Stomach smooth muscle (tissue), 2 donors: ENCODE results near the gene NTF4.
"Not testable (repeated sequence)": the region's sequence is repeated elsewhere in the genome, so short reads cannot be mapped to it uniquely, and the experiment has no call there.

Experiments
- H3K27ac ChIP-seq: one replicate; pipeline ENCODE4 v1.7.0; 2013; ENCODE audit warnings: mild to moderate bottlenecking, low read length, inconsistent platforms
- H3K27me3 ChIP-seq, 2 donors: one replicate each; pipeline ENCODE4 v1.7.0; 2013; ENCODE audit warnings: low read length in 2 of 2; ENCODE audit not compliant: insufficient read depth in 2 of 2, control insufficient read depth in 1 of 2
- H3K36me3 ChIP-seq, 2 donors: one replicate each; pipeline ENCODE4 v1.7.0; 2013; ENCODE audit warnings: low read length in 2 of 2; ENCODE audit not compliant: control insufficient read depth in 2 of 2, insufficient read depth in 2 of 2
- H3K4me1 ChIP-seq: one replicate; pipeline ENCODE4 v1.7.0; 2013; ENCODE audit warnings: low read length; ENCODE audit not compliant: control insufficient read depth, insufficient read depth
- H3K4me3 ChIP-seq, 2 donors: one replicate each; pipeline ENCODE4 v1.7.0; 2013; ENCODE audit warnings: low read length in 2 of 2
- H3K9ac ChIP-seq, 2 donors: one replicate each; pipeline ENCODE4 v1.7.0; 2013; ENCODE audit warnings: low read length in 2 of 2, mild to moderate bottlenecking in 1 of 2
- H3K9me3 ChIP-seq, 2 donors: one replicate each; pipeline ENCODE4 v1.7.0; 2013; ENCODE audit warnings: low read length in 2 of 2; ENCODE audit not compliant: control insufficient read depth in 2 of 2
- donor health status: healthy.
- donor health status: Pancreatic carcinoma.

The NTF4 gene

GRCh38 chr19:49085020-49085867 lies 20.6 kb upstream of the NTF4 start, which contains the start of gene SNRNP70:
Gene SNRNP70 (plus strand): TSS chr19:49085451. CDS start chr19:49086415, 964 bp downstream.
- Histone ChIP-seq H3K27me3 (no peaks in the 10 kb centered on the region), H3K9ac (peak within 1 kb of the TSS; percentile 95 to 96), H3K4me1 (peaks cover 24% of the 10 kb centered on the region), H3K9me3 (no peaks in the 10 kb centered on the region), H3K27ac (peak within 1 kb of the TSS; percentile 76), H3K36me3 (peaks cover 10 to 13% of the 10 kb centered on the region in 2 donors), H3K4me3 (peak within 1 kb of the TSS; percentile 92 to 99)

DNA sequence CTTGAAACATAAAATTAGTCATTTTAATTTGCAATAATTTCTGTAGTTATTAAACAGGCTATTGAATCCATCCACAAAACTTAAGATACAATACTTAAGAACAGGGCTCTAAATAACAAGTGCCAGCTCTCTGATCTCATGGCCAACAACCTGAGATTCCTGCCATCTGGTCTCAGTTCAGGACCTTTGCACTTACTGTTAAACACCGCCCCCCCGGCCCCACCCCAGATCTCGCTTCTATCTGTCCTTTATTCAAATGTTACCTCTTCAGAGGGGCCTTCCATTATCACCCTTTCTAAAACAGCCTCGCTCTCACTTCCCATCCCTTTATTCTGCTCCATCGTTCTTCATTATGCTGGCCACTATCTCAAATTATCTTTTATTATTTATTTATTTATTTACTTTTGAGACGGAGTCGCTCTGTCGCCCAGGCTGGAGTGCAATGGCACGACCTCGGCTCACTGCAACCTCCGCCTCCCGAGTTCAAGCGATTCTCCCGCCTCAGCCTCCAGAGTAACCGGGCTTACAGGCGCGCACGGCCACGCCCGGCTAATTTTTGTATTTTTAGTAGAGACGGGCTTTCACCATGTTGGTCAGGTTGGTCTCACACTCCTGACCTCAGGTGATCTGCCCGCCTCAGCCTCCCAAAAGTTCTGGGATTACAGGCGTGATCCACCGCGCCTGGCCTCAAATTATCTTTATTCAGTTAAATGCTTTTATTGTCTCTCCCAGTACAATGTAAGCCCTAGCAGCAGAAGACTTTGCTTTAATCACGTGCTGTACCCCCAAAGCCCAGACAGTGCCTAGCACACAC lies 19.8 kb upstream of the NTF4 start:
- peaks cover 8 to 11% of the 10 kb centered on the region in 2 donors for H3K36me3 ChIP-seq
- H3K9me3 ChIP-seq, result no peaks in the 10 kb centered on the region
- H3K27ac ChIP-seq, result peak overlapping the region; percentile 76
- H3K4me3 ChIP-seq, result peak overlapping the region; percentile 84 to 92
- no peaks in the 10 kb centered on the region for H3K27me3 ChIP-seq
- H3K9ac ChIP-seq, result peak overlapping the region; percentile 88 to 96
- H3K4me1 ChIP-seq, result peaks cover 24% of the 10 kb centered on the region

GRCh38 chr19:49081273-49081672 lies 16.7 kb upstream of the NTF4 start:
- no peaks in the 10 kb centered on the region for H3K27me3 ChIP-seq
- no peak overlapping the region for H3K9ac ChIP-seq
- no peaks in the 10 kb centered on the region for H3K36me3 ChIP-seq
- H3K27ac ChIP-seq, result no peak overlapping the region
- H3K9me3 ChIP-seq, result no peaks in the 10 kb centered on the region
- H3K4me3 ChIP-seq, result no peak overlapping the region
- H3K4me1 ChIP-seq, result peaks cover 9% of the 10 kb centered on the region

DNA sequence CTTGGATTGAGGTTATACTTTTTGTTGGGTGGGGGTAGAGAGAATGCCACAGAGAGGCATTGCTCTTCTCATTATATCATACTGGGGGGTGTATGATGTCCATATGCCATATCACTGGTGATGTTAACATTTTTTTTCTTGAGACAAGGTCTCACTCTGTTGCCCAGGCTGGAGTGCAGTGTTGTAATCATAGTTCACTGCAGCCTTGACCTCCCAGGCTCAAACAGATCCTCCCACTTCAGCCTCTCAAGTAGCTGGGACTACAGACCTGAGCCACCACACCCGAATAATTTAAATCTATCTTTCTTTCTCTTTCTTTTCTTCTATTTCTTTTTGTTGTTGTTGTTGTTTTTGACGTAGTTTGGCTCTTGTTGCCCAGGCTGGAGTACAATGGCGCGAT lies 15.8 kb upstream of the NTF4 start:
- Histone ChIP-seq H3K27me3 (no peaks in the 10 kb centered on the region), H3K4me3 (no peak overlapping the region), H3K4me1 (peaks cover 5% of the 10 kb centered on the region), H3K36me3 (no peaks in the 10 kb centered on the region), H3K27ac (no peak overlapping the region), H3K9ac (no peak overlapping the region), H3K9me3 (no peaks in the 10 kb centered on the region)

- not testable (repeated sequence) for H3K4me3 ChIP-seq, H3K9me3 ChIP-seq, H3K27ac ChIP-seq, H3K4me1 ChIP-seq, H3K9ac ChIP-seq, H3K36me3 ChIP-seq
- peaks cover 23 to 36% of the 10 kb centered on the region in 2 donors for H3K27me3 ChIP-seq
These were observed 10.3 kb upstream of the NTF4 start for GRCh38 chr19:49074869-49075268.

GRCh38 chr19:49073514-49074378 lies 9.1 kb upstream of the NTF4 start:
- no peaks in the 10 kb centered on the region for H3K9me3 ChIP-seq
- H3K4me1 ChIP-seq, result peaks cover 3% of the 10 kb centered on the region
- H3K9ac ChIP-seq, result no peak overlapping the region
- H3K27me3 ChIP-seq, result peaks cover 30 to 44% of the 10 kb centered on the region in 2 donors
- no peaks in the 10 kb centered on the region for H3K36me3 ChIP-seq
- no peak overlapping the region for H3K27ac ChIP-seq
- no peak overlapping the region for H3K4me3 ChIP-seq

DNA sequence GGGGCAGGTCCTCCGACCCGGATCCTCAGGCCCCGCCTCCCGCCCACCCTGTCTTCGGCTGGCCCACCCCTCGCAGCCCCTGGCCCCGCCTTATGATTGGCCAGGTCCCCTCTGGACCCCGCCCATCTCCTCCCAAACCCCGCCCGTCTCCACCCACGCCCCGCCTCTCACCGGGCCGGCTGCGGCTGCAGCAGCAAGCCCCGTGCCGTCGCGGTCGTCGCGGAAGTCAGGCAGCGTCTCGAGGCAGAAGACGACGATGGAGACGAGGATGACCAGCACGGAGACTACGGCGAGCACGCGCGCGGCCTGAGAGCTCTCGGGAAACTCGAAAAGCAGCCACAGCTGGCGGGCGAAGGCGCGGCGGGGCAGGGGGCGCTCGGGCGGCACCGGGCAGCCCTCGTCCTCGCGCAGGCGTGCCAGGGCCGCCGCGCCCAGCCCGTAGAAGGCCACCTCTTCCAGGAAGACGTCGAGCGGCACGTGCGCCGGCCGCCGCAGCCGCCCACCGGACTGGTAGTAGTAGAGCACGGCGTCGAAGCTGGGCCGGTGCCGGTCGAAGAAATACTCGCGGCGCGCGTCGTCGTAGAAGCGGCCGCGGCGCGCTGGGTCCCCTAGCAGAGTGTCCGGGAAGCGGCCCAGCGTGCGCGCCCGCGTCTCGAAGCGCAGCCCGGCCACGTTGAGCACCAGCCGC lies 7.4 kb upstream of the NTF4 start:
- Histone ChIP-seq H3K27me3 (peaks cover 37 to 50% of the 10 kb centered on the region in 2 donors), H3K4me1 (peaks cover 3% of the 10 kb centered on the region), H3K9ac (no peak overlapping the region), H3K27ac (no peak overlapping the region), H3K36me3 (no peaks in the 10 kb centered on the region), H3K9me3 (no peaks in the 10 kb centered on the region), H3K4me3 (no peak overlapping the region)

- Histone ChIP-seq H3K9me3 (no peaks in the 10 kb centered on the region), H3K9ac (no peak overlapping the region), H3K27ac (no peak overlapping the region), H3K4me3 (no peak overlapping the region), H3K36me3 (no peaks in the 10 kb centered on the region), H3K27me3 (peaks cover 44 to 58% of the 10 kb centered on the region in 2 donors), H3K4me1 (peaks cover 3% of the 10 kb centered on the region)
These were observed 5.8 kb upstream of the NTF4 start for GRCh38 chr19:49070416-49070815.

GRCh38 chr19:49069026-49069425 lies 4.4 kb upstream of the NTF4 start:
- H3K9me3 ChIP-seq, result no peaks in the 10 kb centered on the region
- H3K27ac ChIP-seq, result no peak overlapping the region
- H3K9ac ChIP-seq, result no peak overlapping the region
- H3K4me1 ChIP-seq, result no peaks in the 10 kb centered on the region
- H3K4me3 ChIP-seq, result no peak overlapping the region
- H3K27me3 ChIP-seq, result peaks cover 50 to 71% of the 10 kb centered on the region in 2 donors
- H3K36me3 ChIP-seq, result no peaks in the 10 kb centered on the region

- Histone ChIP-seq H3K27me3 (peaks cover 42 to 59% of the 10 kb centered on the region in 2 donors), H3K4me3 (no peak overlapping the region), H3K27ac (no peak overlapping the region), H3K36me3 (no peaks in the 10 kb centered on the region), H3K9me3 (no peaks in the 10 kb centered on the region), H3K4me1 (no peaks in the 10 kb centered on the region), H3K9ac (no peak overlapping the region)
These were observed 2.9 kb upstream of the NTF4 start for GRCh38 chr19:49067554-49067953.
